SK-N-SH (cell line): Measurements from ENCODE around the gene CTCFL.

Experiments used
- CTCF ChIP-seq: fragments of 200-600 bp; sonication (generic); IDR thresholded peaks from 2 replicates; pipeline ENCODE4 v1.6.1; 2017; ENCODE audit warnings: antibody characterized with exemption, mild to moderate bottlenecking, moderate library complexity
- EZH2phosphoT487 ChIP-seq: fragments of 200-600 bp; sonication (generic); IDR thresholded peaks from 2 replicates; pipeline ENCODE4 v1.6.1; 2017; ENCODE audit warnings: low read depth, mixed run types, mild to moderate bottlenecking, antibody characterized with exemption, moderate library complexity, borderline replicate concordance
- REST ChIP-seq: IDR thresholded peaks from 2 replicates; pipeline ENCODE4 v1.6.1; 2012; ENCODE audit warnings: mild to moderate bottlenecking, low read depth, low read length, moderate library complexity
- TAF1 ChIP-seq: IDR thresholded peaks from 2 replicates; pipeline ENCODE4 v1.6.1; 2012; ENCODE audit warnings: low read depth, mild to moderate bottlenecking, low read length, moderate library complexity, borderline replicate concordance

GRCh38 chr20:57508381-57508780 lies 16.6 kb downstream of the CTCFL start:
- no peak for TF ChIP-seq REST
- no peak for TF ChIP-seq EZH2phosphoT487
- TF ChIP-seq CTCF, result no peak
- TF ChIP-seq TAF1, result no peak
